AG09319 (cell line): ENCODE data around the gene INVS.

Source experiments
- DNase-seq: peaks from one replicate; pipeline ENCODE4 v3.0.0-alpha.2; 2010; ENCODE audit warnings: low read depth; ENCODE audit errors: extremely low read depth
- CTCF ChIP-seq: IDR thresholded peaks from 2 replicates; pipeline ENCODE4 v1.5.1; 2011; ENCODE audit warnings: low read depth, mild to moderate bottlenecking, inconsistent platforms, low read length, moderate library complexity

INVS gene

GRCh38 chr9:100098046-100098886, 777 bp upstream of the INVS start:
- no peak for DNase-seq
- TF ChIP-seq CTCF: no peak

DNA sequence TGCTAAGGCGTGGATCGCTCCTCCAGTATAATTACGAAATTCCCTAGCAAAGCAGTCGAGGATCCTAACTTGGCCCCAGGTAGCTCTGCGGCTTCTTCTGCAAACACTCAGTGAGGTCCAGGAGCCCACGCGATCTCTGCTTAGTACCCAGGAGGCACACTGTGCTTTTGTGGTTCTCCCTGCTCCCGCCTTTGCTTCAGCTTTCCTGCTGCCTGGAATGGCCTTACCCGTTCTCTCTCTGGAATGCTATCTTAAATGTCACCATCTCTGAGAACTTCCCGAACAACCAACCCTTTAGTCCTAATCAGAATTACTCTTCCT, 639 bp downstream of the INVS start:
- no peak for TF ChIP-seq CTCF
- DNase-seq: no peak

DNA sequence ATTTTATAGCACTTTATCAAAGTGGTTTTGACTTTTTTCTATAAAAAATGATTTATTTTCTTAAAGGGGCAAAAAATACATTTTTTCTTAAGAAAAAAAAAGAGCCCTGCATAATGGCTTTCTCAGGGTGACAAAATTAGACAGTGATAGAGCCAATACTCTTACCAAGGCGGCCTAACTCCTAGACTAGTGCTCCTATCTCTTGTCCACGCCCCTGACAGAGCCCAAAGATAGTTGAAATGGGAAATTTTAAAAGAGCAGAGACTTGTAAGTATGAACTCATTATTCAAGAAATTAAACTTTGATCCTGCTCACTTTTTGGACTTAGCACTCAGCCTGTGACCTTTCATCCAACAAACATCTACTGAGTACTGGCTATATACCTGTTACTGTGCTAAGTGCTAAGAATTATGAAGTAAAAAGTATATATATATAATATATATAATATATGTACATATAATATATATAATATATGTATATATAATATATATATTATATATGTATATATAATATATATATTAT, 1.2 kb downstream of the INVS start:
- no peak for DNase-seq
- no peak for TF ChIP-seq CTCF

GRCh38 chr9:100101608-100102007, 2.6 kb downstream of the INVS start:
- TF ChIP-seq CTCF: no peak
- DNase-seq: no peak

GRCh38 chr9:100104314-100104713, 5.3 kb downstream of the INVS start:
- DNase-seq: no peak
- TF ChIP-seq CTCF: no peak

DNA sequence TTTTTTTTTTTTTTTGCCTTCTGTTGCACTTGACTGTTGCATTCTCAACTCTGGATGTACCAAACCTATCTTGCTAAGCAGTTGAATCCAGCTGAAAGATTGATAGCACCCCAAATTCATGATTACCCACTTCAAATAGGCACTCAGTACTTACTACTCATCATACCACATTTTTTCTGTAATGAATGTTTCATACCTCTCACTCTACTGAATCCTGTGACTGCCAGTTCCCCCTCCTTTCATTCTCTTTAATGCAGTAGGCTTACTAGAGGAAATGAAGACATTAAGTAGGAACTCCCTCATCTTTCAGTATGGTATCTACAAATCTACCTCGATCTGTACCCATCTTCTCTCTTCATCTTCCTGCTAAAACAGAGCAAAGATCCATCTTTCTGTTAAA, 6.8 kb downstream of the INVS start:
- no peak for TF ChIP-seq CTCF
- DNase-seq: no peak

- no peak for DNase-seq
- TF ChIP-seq CTCF: no peak
Observed at GRCh38 chr9:100106616-100107015, 7.6 kb downstream of the INVS start.
